Measurements from ENCODE around the gene DELE1.

The DELE1 gene, protein sequence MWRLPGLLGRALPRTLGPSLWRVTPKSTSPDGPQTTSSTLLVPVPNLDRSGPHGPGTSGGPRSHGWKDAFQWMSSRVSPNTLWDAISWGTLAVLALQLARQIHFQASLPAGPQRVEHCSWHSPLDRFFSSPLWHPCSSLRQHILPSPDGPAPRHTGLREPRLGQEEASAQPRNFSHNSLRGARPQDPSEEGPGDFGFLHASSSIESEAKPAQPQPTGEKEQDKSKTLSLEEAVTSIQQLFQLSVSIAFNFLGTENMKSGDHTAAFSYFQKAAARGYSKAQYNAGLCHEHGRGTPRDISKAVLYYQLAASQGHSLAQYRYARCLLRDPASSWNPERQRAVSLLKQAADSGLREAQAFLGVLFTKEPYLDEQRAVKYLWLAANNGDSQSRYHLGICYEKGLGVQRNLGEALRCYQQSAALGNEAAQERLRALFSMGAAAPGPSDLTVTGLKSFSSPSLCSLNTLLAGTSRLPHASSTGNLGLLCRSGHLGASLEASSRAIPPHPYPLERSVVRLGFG

DNA sequence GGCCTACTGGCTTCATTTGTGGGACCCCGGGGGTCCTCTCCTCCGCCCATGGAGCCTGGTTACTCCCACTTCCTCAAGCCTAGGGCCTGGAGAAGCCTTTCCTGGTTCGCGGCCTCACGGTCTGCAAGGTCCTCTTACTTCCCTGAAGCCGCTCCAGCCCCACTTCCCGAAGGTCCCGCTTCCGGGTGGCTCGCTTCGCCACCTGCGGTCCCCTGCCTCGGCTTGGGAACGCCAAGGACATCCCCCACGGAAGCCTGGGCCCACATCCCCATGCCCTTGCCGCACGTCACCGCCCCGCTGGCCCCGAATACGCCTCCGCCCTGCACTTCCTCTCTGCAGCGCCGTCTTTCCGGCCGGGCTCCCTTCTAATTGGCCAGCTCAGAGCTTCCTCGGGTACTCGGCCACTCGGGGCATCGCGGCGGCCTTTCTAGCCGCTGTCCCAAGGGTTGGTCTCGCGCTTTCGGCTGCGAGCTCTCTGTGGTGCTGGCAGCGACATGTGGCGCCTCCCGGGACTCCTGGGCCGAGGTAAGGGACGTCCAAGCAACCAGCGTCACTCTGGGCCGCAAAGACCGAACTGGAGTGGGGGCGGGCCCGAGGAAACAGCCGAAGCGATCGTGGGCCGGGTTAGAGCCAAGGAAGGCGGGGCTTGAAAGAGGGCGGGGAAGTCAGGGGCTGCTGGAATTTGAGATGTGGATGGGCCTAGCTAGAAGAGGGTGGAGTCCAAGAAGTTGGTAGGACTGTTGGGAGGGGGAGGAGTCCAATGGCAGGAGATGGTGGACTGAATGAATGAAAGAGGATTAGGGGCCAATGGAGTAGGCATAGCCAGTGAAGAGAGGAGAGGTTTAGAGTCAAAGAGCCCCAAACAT is at the start of gene DELE1:
Gene DELE1 (plus strand): TSS at position 424 of the 866 bp plus-strand sequence. CDS start 71 bp downstream, at position 495.
- peak; percentile 89 for DNase-seq

- no peak for DNase-seq
Measured at GRCh38 chr5:141873933-141874261, 49.8 kb upstream of the DELE1 start.

- no peak for DNase-seq
Measured at GRCh38 chr5:141874262-141874964, 49.3 kb upstream of the DELE1 start.

DNA sequence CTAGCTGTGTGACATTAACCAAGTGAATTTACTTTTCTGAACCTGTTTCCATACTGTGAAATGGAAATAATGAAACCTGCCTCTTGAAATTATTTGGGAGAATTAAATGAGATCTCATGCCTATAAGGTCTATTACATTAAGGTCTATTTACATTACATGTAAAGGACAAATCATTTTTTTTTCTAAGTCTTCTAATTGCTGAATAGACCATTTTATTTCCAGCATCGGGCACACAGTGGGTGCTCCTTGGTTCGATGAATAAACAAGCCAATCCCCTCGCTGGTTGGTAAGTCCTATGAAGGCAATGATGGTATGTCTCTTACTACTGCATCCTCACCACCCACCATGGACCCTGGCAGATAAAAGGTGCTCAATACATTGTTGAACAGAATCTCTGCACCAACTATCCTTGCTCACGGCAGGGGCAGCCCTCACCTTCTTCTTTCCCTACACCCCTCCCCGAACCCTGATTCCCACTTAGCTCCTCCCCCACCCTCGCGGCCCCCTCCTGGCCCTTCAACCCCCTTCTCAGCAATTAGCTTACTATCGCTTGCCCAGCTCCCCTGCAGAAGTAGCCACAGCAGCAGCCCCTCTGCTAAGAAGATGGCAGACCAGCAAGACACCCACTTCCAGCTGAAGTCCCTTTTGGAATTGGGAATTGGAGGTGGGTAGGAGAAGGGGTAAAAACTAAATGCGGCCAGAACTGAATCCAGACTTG is 48.5 kb upstream of the DELE1 start:
- no peak for DNase-seq

- no peak for DNase-seq
Measured at GRCh38 chr5:141875795-141876627, 47.7 kb upstream of the DELE1 start.

DNA sequence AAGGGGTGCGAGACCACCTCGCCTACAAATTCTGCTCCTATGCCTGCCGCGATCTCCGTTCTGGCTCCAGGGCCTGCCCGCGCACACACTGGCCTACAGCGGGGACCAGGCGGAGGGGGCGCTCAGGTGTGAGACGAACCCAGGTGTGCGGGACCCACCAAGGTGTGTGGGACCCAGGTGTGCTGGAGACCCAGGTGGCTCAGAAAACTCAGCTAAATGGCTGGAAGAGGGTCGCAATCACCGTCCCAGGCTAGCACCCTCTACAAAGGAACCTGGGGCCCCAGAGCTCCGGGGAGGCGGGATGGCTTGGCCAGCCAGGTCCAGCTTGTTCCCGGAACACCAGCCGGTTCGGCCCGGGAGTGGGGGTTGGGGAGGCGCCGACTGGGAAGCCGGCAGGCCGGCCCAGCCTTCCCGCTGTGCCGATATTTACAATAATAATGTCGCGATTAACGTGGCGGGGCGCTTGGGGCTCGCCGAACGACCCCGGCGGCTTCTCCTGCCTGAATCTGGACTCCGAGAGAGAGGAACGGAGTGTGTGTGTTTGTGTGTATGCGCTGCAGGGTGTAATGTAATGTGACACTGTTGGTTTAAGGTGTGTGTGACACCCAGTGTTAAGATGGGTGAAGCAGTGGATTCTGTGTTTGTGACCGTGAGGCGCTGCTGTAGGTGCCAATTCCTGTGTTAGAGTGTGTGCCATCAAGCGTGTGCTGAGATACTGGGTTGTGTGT is 46.9 kb upstream of the DELE1 start:
- no peak for DNase-seq

DNA sequence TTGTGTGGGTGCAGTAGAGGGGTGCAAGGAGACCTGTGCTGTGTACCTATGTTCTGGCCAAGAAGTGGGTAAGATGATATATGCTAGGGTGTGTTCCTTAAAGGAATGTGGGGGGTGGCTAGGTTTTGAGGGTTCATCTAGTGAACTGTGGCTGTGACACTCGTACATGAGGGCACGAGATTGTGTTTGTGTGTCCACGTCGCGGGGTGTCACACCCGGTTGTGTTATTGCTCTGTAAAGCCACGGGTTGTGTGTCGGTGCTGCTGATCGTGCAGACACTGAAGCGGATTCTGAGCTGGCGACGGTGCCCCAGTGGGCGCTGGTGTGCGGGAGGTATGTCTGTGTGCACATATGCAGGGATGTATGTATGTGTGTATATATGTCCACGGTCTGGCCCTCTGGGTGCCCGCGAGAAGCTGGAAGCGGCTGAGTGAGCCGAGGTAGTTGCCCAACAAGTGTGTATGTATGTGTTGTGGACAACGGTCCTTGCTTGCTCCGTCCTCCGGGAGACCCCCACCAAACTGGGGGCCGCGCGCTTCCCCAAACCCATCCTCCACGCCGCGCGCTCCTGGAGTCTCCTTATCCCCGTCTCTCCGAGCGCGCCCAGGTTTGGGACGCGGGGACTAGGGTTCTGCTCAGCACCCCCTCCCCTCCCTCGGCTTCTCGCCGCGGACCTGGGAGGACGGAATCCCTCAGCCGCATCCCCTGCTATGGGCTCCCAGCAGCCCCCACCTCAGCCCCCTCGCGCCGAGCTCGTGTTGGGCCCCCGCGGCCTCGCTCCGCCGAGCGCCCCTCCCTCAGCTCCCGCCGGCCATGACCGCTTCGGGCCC is 46.1 kb upstream of the DELE1 start:
- no peak for DNase-seq

DNA sequence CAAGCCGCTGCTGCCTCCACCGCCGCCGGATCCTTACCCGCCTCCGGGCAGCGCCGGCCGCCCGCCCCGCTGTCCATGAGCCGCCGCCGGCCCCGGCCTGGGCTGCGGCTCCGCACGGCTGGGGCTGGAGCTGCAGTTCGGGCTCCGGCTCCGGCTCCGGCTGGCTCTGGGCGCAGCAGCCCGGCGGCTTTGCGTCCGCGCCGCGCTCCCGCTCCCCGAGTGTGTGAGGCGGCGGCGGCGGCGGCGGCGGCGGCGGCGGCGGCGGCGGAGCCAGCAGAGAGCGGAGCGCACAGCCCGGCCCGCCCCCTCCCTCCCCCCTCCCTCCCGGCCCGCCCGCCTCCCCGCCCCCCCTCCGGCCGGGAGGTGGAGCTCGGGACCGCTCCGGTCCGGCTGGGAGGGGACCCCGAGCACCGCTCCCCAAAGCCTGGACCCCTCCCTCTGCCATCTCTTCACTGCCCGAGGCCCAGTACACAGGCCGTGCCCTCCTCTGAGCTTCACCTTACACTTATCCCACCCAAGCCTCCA is 45.4 kb upstream of the DELE1 start, which contains the start of gene PCDH1:
Gene PCDH1 (minus strand): TSS at position 225 of the 525 bp plus-strand sequence. CDS start 148 bp downstream, at position 77.
- no peak for DNase-seq

DNA sequence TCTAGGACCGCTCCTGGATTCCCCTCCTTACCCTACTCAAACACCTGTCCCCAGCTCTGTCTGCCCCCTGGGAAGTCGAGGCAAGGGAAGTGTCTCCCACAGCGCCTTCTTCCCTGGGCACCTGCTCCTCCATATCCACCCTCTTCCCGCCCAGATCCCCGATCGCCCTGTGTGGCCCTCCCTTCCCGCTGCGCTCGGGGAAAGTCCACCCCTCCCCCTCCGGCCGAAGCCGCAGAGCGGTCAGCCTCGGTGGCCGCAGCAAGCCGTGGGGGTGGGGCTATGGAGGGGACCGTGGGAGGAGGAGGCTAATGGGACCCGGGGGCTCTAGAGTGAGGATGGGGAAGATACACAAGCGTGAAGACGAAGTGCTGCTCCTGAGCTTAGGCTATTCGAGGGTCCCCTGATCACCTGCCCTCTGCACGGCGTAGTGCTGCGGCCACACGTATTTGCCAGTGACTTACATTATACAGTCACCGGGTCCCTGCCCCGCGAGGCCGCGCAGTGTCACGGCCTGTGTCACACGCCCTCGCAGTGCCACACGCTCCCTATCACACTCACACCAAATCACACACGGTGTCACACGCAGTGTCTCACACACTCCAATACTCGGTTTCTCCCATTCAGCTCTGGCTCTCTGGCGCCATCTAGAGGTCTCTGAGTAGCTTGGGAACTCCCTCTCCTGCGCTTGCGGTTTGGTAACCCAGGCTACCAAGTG is 44.8 kb upstream of the DELE1 start:
- peak; percentile 90 for DNase-seq

DNA sequence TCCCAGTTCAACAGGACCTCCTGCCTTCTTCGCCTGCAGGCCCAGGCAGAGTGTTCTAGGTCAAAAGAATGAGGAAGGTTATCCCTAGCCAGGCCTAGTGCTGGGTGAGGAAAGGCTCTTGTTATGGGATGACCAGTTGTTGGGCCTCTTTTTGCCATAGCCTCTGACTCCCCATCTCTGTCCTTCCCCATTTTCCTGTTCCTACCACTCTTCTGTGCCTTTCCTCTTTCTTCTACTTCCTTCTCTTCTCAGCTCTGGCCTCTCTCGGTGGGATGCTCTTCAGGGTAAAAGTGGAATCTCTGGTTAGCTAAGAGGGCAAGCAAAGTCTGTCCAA is 44.3 kb upstream of the DELE1 start:
- DNase-seq = no peak

- DNase-seq = no peak
Measured at GRCh38 chr5:141879941-141880738, 43.5 kb upstream of the DELE1 start.

GRCh38 chr5:141880961-141881801 is 42.5 kb upstream of the DELE1 start:
- no peak for DNase-seq

DNA sequence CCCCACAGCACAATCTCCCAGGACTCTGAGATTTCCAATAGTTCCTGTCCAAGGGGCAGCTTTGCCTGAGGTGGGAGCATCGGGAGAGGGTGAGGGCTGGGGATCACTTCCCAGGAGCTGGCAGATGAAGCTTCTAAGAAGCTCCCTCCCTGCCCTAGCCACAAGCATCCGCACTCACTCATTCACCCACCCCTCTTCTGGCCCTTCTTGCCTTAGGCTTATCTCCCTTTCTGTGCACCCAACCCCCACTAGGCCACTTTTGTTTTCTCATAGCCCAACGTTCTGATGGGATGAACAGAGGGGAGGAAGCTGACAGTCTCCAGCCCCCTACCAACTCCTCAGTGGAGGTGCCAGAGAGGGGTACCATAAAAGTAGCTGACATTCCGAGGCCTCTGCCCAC is 41.8 kb upstream of the DELE1 start:
- DNase-seq = no peak

GRCh38 chr5:141882594-141883183 is 41.0 kb upstream of the DELE1 start:
- no peak for DNase-seq

- DNase-seq = no peak
Measured at GRCh38 chr5:141883184-141883891, 40.3 kb upstream of the DELE1 start.

- no peak for DNase-seq
Measured at GRCh38 chr5:141883892-141884318, 39.8 kb upstream of the DELE1 start.
